GM12872 (cell line): ENCODE measurements around the gene MRM2.

Source experiments
- CTCF ChIP-seq: IDR thresholded peaks from 3 replicates; pipeline ENCODE4 v1.5.1; 2011; ENCODE audit warnings: low read depth, mild to moderate bottlenecking, low read length, moderate library complexity; ENCODE audit not compliant: insufficient read depth

The MRM2 gene

GRCh38 chr7:2186166-2186565 is 55.8 kb downstream of the MRM2 start:
- no peak for TF ChIP-seq CTCF

- no peak for TF ChIP-seq CTCF
Measured at GRCh38 chr7:2185715-2186114, 56.3 kb downstream of the MRM2 start.
